K562 (cell line): ENCODE measurements around the gene OR10D3. TPM values are rescaled to one million over a fixed set of nuclear protein-coding genes. Genes with fewer than 3 reads are reported as not detected.

Experiments
- HMG20B ChIP-seq: fragments of 250-450 bp; sonication (Bioruptor Pico); IDR thresholded peaks from 2 replicates; pipeline ENCODE4 v1.5.0; 2021; ENCODE audit warnings: mild to moderate bottlenecking
- KDM1A ChIP-seq, 2 experiments: fragments of 450-650 bp; IDR thresholded peaks; 2 replicates each; pipeline ENCODE4 v1.6.1; 2016; ENCODE audit warnings: mild to moderate bottlenecking in 2 of 2
- POLR2A ChIP-seq: fragments of 450-650 bp; conservative IDR thresholded peaks from 2 replicates; pipeline ENCODE4 v1.6.1; 2016
- PYGO2 ChIP-seq: fragments of 450-650 bp; IDR thresholded peaks from 2 replicates; pipeline ENCODE4 v1.6.1; 2016; ENCODE audit warnings: mild to moderate bottlenecking, missing genetic modification characterization, moderate library complexity, missing compliant biosample characterization
- ZEB2 ChIP-seq: fragments of 450-650 bp; IDR thresholded peaks from 2 replicates; pipeline ENCODE4 v1.6.1; 2016
- ZNF140 ChIP-seq: fragments of 250-450 bp; sonication (Bioruptor Pico); IDR thresholded peaks from 2 replicates; pipeline ENCODE4 v1.8.0; 2021; ENCODE audit warnings: moderate library complexity, mild to moderate bottlenecking, inconsistent platforms
- polyA plus RNA-seq, 8 experiments: library from polyadenylated mRNA; depleted of rRNA in 4 of 8; stranded (reverse) in 5 of 8; unstranded in 3 of 8; fragments of >200 nt; fragmentation: Nextera tagmentation in 2 of 8; fragmentation: Illumina TruSeq in 1 of 8; extraction: Ambion mirVana in 2 of 8; extraction: Trizol in 1 of 8; gene quantifications; 2 replicates each; pipeline versions ENCODE4 v1.2.1 to v1.2.3, GENCODE V29; 2011 to 2014; ENCODE audit warnings: inconsistent platforms in 1 of 8, missing spikeins in 1 of 8
- total RNA-seq, 7 experiments: library from RNA; depleted of rRNA in 6 of 7; stranded (reverse); fragments of >200 nt in 6 of 7; fragmentation: Illumina TruSeq in 2 of 7; extraction: Trizol in 2 of 7; gene quantifications; 2 replicates each; pipeline versions ENCODE4 v1.2.1 to v1.2.3, GENCODE V29; 2011 to 2021; ENCODE audit warnings: low replicate concordance in 1 of 7
- TF ChIP-seq, protein P1 (sequence below): fragments of 450-650 bp; IDR thresholded peaks from 2 replicates; pipeline ENCODE4 v1.6.1; 2016; ENCODE audit warnings: low read depth
- TF ChIP-seq, protein P2 (sequence below): IDR thresholded peaks from 2 replicates; pipeline ENCODE4 v1.6.1; 2012; ENCODE audit warnings: low read depth, low read length, improper control_type of control experiment, borderline replicate concordance
- TF ChIP-seq, protein P3 (sequence below): fragments of 250-450 bp; sonication (Bioruptor Pico); IDR thresholded peaks from 2 replicates; pipeline ENCODE4 v1.8.0; 2022; ENCODE audit warnings: moderate library complexity, mild to moderate bottlenecking, inconsistent platforms
- TF ChIP-seq, protein P4 (sequence below): sonication (generic); formaldehyde crosslinking; IDR thresholded peaks from 2 replicates; pipeline ENCODE4 v1.8.1; 2023; ENCODE audit warnings: mild to moderate bottlenecking, missing genetic modification reagents
- TF ChIP-seq, protein P5 (sequence below): sonication (generic); formaldehyde crosslinking; IDR thresholded peaks from 2 replicates; pipeline ENCODE4 v1.8.0; 2022; ENCODE audit warnings: mild to moderate bottlenecking, missing genetic modification reagents, borderline replicate concordance

OR10D3 gene
- total and polyA plus RNA-seq, 9 of the 15 experiments (the other 6 are each of a cell fraction or from before 2014, with no cell fraction given) = 0.07 to 2.9 (median 0.80) TPM; not detected in 1

DNA sequence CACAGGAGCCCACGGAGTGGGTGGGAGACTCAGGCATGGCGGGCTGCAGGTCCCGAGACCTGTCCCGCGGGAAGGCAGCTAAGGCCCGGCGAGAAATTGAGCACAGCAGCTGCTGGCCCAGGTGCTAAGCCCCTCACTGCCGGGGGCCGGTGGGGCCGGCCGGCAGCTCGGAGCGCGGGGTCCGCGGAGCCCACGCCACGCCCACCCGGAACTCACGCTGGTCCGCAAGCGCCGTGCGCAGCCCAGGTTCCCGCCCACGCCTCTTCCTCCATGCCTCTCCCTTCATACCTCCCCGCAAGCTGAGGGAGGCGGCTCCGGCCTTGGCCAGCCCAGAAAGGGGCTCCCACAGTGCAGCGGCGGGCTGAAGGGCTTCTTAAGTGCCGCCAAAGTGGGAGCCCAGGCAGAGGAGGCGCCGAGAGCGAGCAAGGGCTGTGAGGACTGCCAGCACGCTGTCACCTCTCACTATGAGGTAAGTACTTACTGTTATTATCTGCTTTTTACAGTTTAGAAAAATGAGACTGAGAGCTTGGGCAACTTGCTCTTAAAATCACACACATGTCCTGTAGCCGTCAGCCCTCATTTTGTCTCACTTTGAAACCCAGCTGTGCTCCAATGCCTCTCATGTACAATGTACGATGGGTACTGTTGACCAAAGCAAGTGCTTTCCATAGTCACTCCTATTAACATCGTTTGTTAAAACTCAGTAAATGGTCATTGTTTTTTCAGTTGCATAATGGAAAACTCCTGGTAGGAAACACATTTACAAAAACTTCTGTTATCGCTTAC lies 12.2 kb upstream of the OR10D3 start (continued):
- TF ChIP-seq, protein P1, sequence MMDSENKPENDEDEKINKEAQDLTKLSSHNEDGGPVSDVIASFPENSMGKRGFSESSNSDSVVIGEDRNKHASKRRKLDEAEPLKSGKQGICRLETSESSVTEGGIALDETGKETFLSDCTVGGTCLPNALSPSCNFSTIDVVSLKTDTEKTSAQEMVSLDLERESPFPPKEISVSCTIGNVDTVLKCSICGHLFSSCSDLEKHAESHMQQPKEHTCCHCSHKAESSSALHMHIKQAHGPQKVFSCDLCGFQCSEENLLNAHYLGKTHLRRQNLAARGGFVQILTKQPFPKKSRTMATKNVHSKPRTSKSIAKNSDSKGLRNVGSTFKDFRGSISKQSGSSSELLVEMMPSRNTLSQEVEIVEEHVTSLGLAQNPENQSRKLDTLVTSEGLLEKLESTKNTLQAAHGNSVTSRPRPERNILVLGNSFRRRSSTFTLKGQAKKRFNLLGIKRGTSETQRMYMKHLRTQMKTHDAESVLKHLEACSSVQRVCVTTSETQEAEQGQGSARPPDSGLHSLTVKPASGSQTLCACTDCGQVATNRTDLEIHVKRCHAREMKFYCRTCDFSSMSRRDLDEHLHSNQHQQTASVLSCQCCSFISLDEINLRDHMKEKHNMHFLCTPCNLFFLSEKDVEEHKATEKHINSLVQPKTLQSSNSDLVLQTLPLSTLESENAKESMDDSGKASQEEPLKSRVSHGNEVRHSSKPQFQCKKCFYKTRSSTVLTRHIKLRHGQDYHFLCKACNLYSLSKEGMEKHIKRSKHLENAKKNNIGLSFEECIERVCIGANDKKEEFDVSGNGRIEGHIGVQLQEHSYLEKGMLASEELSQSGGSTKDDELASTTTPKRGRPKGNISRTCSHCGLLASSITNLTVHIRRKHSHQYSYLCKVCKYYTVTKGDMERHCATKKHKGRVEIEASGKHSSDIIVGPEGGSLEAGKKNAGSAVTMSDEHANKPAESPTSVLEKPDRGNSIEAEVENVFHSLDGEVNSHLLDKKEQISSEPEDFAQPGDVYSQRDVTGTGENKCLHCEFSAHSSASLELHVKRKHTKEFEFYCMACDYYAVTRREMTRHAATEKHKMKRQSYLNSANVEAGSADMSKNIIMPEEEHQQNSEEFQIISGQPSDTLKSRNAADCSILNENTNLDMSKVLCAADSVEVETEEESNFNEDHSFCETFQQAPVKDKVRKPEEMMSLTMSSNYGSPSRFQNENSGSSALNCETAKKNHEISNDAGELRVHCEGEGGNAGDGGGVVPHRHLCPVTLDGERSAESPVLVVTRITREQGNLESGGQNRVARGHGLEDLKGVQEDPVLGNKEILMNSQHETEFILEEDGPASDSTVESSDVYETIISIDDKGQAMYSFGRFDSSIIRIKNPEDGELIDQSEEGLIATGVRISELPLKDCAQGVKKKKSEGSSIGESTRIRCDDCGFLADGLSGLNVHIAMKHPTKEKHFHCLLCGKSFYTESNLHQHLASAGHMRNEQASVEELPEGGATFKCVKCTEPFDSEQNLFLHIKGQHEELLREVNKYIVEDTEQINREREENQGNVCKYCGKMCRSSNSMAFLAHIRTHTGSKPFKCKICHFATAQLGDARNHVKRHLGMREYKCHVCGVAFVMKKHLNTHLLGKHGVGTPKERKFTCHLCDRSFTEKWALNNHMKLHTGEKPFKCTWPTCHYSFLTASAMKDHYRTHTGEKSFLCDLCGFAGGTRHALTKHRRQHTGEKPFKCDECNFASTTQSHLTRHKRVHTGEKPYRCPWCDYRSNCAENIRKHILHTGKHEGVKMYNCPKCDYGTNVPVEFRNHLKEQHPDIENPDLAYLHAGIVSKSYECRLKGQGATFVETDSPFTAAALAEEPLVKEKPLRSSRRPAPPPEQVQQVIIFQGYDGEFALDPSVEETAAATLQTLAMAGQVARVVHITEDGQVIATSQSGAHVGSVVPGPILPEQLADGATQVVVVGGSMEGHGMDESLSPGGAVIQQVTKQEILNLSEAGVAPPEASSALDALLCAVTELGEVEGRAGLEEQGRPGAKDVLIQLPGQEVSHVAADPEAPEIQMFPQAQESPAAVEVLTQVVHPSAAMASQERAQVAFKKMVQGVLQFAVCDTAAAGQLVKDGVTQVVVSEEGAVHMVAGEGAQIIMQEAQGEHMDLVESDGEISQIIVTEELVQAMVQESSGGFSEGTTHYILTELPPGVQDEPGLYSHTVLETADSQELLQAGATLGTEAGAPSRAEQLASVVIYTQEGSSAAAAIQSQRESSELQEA = no peak
- TF ChIP-seq ZNF140 (CRISPR knock-in tag) (no peak), KDM1A (IDR thresholded peaks at IDR 0.05) (no peak), POLR2A (peak; percentile 86), PYGO2 (tag) (no peak), HMG20B (CRISPR knock-in tag) (no peak), ZEB2 (no peak)
- TF ChIP-seq, protein P2, sequence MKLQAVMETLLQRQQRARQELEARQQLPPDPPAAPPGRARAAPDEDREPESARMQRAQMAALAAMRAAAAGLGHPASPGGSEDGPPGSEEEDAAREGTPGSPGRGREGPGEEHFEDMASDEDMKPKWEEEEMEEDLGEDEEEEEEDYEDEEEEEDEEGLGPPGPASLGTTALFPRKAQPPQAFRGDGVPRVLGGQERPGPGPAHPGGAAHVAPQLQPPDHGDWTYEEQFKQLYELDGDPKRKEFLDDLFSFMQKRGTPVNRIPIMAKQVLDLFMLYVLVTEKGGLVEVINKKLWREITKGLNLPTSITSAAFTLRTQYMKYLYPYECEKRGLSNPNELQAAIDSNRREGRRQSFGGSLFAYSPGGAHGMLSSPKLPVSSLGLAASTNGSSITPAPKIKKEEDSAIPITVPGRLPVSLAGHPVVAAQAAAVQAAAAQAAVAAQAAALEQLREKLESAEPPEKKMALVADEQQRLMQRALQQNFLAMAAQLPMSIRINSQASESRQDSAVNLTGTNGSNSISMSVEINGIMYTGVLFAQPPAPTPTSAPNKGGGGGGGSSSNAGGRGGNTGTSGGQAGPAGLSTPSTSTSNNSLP = no peak
- TF ChIP-seq, protein P3, sequence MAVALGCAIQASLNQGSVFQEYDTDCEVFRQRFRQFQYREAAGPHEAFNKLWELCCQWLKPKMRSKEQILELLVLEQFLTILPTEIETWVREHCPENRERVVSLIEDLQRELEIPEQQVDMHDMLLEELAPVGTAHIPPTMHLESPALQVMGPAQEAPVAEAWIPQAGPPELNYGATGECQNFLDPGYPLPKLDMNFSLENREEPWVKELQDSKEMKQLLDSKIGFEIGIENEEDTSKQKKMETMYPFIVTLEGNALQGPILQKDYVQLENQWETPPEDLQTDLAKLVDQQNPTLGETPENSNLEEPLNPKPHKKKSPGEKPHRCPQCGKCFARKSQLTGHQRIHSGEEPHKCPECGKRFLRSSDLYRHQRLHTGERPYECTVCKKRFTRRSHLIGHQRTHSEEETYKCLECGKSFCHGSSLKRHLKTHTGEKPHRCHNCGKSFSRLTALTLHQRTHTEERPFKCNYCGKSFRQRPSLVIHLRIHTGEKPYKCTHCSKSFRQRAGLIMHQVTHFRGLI = no peak
- TF ChIP-seq, protein P4, sequence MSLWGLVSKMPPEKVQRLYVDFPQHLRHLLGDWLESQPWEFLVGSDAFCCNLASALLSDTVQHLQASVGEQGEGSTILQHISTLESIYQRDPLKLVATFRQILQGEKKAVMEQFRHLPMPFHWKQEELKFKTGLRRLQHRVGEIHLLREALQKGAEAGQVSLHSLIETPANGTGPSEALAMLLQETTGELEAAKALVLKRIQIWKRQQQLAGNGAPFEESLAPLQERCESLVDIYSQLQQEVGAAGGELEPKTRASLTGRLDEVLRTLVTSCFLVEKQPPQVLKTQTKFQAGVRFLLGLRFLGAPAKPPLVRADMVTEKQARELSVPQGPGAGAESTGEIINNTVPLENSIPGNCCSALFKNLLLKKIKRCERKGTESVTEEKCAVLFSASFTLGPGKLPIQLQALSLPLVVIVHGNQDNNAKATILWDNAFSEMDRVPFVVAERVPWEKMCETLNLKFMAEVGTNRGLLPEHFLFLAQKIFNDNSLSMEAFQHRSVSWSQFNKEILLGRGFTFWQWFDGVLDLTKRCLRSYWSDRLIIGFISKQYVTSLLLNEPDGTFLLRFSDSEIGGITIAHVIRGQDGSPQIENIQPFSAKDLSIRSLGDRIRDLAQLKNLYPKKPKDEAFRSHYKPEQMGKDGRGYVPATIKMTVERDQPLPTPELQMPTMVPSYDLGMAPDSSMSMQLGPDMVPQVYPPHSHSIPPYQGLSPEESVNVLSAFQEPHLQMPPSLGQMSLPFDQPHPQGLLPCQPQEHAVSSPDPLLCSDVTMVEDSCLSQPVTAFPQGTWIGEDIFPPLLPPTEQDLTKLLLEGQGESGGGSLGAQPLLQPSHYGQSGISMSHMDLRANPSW (CRISPR knock-in tag) = no peak
- TF ChIP-seq, protein P5, sequence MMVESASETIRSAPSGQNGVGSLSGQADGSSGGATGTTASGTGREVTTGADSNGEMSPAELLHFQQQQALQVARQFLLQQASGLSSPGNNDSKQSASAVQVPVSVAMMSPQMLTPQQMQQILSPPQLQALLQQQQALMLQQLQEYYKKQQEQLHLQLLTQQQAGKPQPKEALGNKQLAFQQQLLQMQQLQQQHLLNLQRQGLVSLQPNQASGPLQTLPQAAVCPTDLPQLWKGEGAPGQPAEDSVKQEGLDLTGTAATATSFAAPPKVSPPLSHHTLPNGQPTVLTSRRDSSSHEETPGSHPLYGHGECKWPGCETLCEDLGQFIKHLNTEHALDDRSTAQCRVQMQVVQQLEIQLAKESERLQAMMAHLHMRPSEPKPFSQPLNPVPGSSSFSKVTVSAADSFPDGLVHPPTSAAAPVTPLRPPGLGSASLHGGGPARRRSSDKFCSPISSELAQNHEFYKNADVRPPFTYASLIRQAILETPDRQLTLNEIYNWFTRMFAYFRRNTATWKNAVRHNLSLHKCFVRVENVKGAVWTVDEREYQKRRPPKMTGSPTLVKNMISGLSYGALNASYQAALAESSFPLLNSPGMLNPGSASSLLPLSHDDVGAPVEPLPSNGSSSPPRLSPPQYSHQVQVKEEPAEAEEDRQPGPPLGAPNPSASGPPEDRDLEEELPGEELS = no peak
